GM12878 (cell line): ENCODE data around the gene TDRD7. TPM values are rescaled to one million over a fixed set of nuclear protein-coding genes. Genes with fewer than 3 reads are reported as not detected.

Experiments used
- ATAC-seq: fragments of 200-7000 bp; cut with Tn5 transposase; 3 replicates; pipeline ENCODE4 v1.9.1; 2020; ENCODE audit warnings: mild to moderate bottlenecking, moderate library complexity
- BruUV-seq: library from RNA; stranded (reverse); fragments of 400-500 nt; replicated peaks from 2 replicates; lab custom pipeline; 2021; lab: Mats Ljungman, UMichigan
- CTCF ChIA-PET: fragments of 300-600 bp; sonication (Branson Sonifier 250); formaldehyde crosslinking; extraction: SDS; loops from one replicate; lab custom pipeline; 2021; ENCODE audit warnings: inconsistent platforms; lab: Yijun Ruan, JAX
- POLR2A ChIA-PET: fragments of 350-600 bp; formaldehyde crosslinking; extraction: SDS; loops from one replicate; lab custom pipeline; 2021; ENCODE audit warnings: inconsistent platforms; lab: Charles Lee
- RAD21 ChIA-PET: fragments of 300-600 bp; sonication (Branson Sonifier 250); formaldehyde crosslinking; loops from one replicate; lab custom pipeline; 2023; ENCODE audit warnings: antibody characterized with exemption; ENCODE audit not compliant: unreplicated experiment; lab: Charles Lee
- SMC1A ChIA-PET: fragments of 300-600 bp; sonication (Branson Sonifier 250); formaldehyde crosslinking; loops from one replicate; lab custom pipeline; 2023; ENCODE audit not compliant: unreplicated experiment, uncharacterized antibody; lab: Charles Lee
- DNase-seq: peaks from one replicate; pipeline ENCODE4 v3.0.0-alpha.2; 2011; ENCODE audit warnings: low read depth, low spot score
- FAIRE-seq: peaks from 3 replicates; lab custom pipeline; 2011; peaks lifted over from hg19 to GRCh38; lab: Jason Lieb, UNC
- H2AFZ ChIP-seq: 2 replicates; pipeline ENCODE4 v1.6.0; 2011; ENCODE audit warnings: low read depth, low read length, control low read depth; ENCODE audit not compliant: control insufficient read depth
- H3K27ac ChIP-seq: 2 replicates; pipeline ENCODE4 v1.5.1; 2011; ENCODE audit warnings: control low read depth; ENCODE audit not compliant: control insufficient read depth, insufficient read depth
- H3K27me3 ChIP-seq, 2 experiments: replicated peaks in 1 of 2; 2 replicates each; pipeline versions ENCODE4 v1.6.0 to v1.6.1; 2011; ENCODE audit warnings: low read length in 1 of 2; ENCODE audit not compliant: control insufficient read depth in 2 of 2, insufficient read depth in 2 of 2
- H3K36me3 ChIP-seq, 2 experiments: 2 replicates each; pipeline ENCODE4 v1.5.1; 2011; ENCODE audit warnings: low read length in 1 of 2; ENCODE audit not compliant: control insufficient read depth in 2 of 2, insufficient read depth in 2 of 2
- H3K4me1 ChIP-seq: 2 replicates; pipeline ENCODE4 v1.6.1; 2011; ENCODE audit warnings: mild to moderate bottlenecking, low read length, moderate library complexity, mixed read lengths; ENCODE audit not compliant: control insufficient read depth, insufficient read depth
- H3K4me2 ChIP-seq: 2 replicates; pipeline ENCODE4 v1.6.0; 2011; ENCODE audit warnings: control low read depth; ENCODE audit not compliant: control insufficient read depth, insufficient read depth
- H3K4me3 ChIP-seq: fragments of 200-600 bp; sonication (generic); 2 replicates; pipeline ENCODE4 v1.5.1; 2016
- H3K79me2 ChIP-seq: 2 replicates; pipeline ENCODE4 v1.6.0; 2011; ENCODE audit warnings: low read length; ENCODE audit not compliant: control insufficient read depth, insufficient read depth
- H3K9ac ChIP-seq: 2 replicates; pipeline ENCODE4 v1.8.0; 2011; ENCODE audit warnings: low read length, control low read depth, mixed read lengths; ENCODE audit not compliant: control insufficient read depth, insufficient read depth
- H3K9me3 ChIP-seq: replicated peaks from 3 replicates; pipeline ENCODE4 v1.5.1; 2011; ENCODE audit warnings: mild to moderate bottlenecking, low read length; ENCODE audit not compliant: control insufficient read depth, insufficient read depth
- H4K20me1 ChIP-seq: 2 replicates; pipeline ENCODE4 v1.6.0; 2011; ENCODE audit not compliant: control insufficient read depth, insufficient read depth
- EED ChIP-seq: sonication (generic); IDR thresholded peaks from 2 replicates; pipeline ENCODE4 v1.6.1; 2016; ENCODE audit warnings: antibody characterized with exemption, low read depth
- ETV6 ChIP-seq, 2 experiments: fragments of 450-650 bp in 1 of 2; IDR thresholded peaks in 1 of 2; conservative IDR thresholded peaks in 1 of 2; 2 replicates each; pipeline ENCODE4 v1.6.1; 2014; ENCODE audit warnings: antibody characterized with exemption in 1 of 2, borderline replicate concordance in 1 of 2, low read depth in 1 of 2, mild to moderate bottlenecking in 1 of 2, moderate library complexity in 1 of 2
- GABPA ChIP-seq: IDR thresholded peaks from 2 replicates; pipeline ENCODE4 v1.6.1; 2014; ENCODE audit warnings: antibody characterized with exemption, low read depth, mild to moderate bottlenecking, inconsistent platforms
- JUNB ChIP-seq: IDR thresholded peaks from 2 replicates; pipeline ENCODE4 v1.6.1; 2016; ENCODE audit warnings: antibody characterized with exemption, mild to moderate bottlenecking
- KAT2A ChIP-seq: conservative IDR thresholded peaks from 2 replicates; pipeline ENCODE4 v1.6.1; 2011; ENCODE audit warnings: low read depth, low read length; ENCODE audit not compliant: control insufficient read depth
- MYB ChIP-seq: fragments of 150-350 bp; IDR thresholded peaks from 2 replicates; pipeline ENCODE4 v1.6.1; 2014; ENCODE audit warnings: mild to moderate bottlenecking, low read depth, low read length, borderline replicate concordance
- NR2C2 ChIP-seq: IDR thresholded peaks from 2 replicates; pipeline ENCODE4 v1.6.1; 2011; ENCODE audit warnings: borderline replicate concordance, low read depth; ENCODE audit not compliant: control insufficient read depth, insufficient read length
- RAD21 ChIP-seq: IDR thresholded peaks from 2 replicates; pipeline ENCODE4 v1.6.1; 2011; ENCODE audit warnings: mild to moderate bottlenecking, low read depth, low read length, moderate library complexity; ENCODE audit not compliant: insufficient read depth
- RFX5 ChIP-seq: IDR thresholded peaks from 2 replicates; pipeline ENCODE4 v1.6.1; 2011; ENCODE audit warnings: low read depth, low read length, improper control_type of control experiment
- RUNX3 ChIP-seq: IDR thresholded peaks from 2 replicates; pipeline ENCODE4 v1.6.1; 2012; ENCODE audit warnings: low read length, inconsistent platforms
- STAT1 ChIP-seq: fragments of 450-650 bp; conservative IDR thresholded peaks from 2 replicates; pipeline ENCODE4 v1.6.1; 2014; ENCODE audit warnings: antibody characterized with exemption, mild to moderate bottlenecking
- YY1 ChIP-seq: IDR thresholded peaks from 2 replicates; pipeline ENCODE4 v1.6.1; 2011; ENCODE audit warnings: low read depth, mild to moderate bottlenecking, low read length
- WGBS: methylation state at CpG from one replicate; pipeline ENCODE4 v1.1.6; 2016; ENCODE audit warnings: low lambda C conversion rate; ENCODE audit not compliant: insufficient replicate concordance, insufficient coverage; ENCODE audit errors: missing lambda C conversion rate; 5-methylcytosine and 5-hydroxymethylcytosine counted together
- in situ Hi-C: fragments of 300-500 bp; cut with MboI; formaldehyde crosslinking; loops from 9 replicates; pipeline ENCODE4 v1.14.3; 2018; ENCODE audit warnings: mixed read lengths
- intact Hi-C: fragments of 100-400 bp; cut with micrococcal nuclease; formaldehyde crosslinking; loops from one replicate; pipeline ENCODE4 v1.14.2; 2022; ENCODE audit not compliant: unreplicated experiment
- polyA plus RNA-seq, 11 experiments: library from polyadenylated mRNA; depleted of rRNA in 4 of 11; unstranded in 6 of 11; stranded (reverse) in 5 of 11; fragments of >200 nt; fragmentation: Nextera tagmentation in 4 of 11; fragmentation: Illumina TruSeq in 1 of 11; extraction: Ambion mirVana in 4 of 11; extraction: Trizol in 1 of 11; gene quantifications; 1 replicate in 1 of 11; 2 replicates in 10 of 11; pipeline versions ENCODE4 v1.2.1 to v1.2.3, GENCODE V29; 2011 to 2016; ENCODE audit warnings: inconsistent platforms in 2 of 11, missing spikeins in 2 of 11, low read depth in 1 of 11
- total RNA-seq, 4 experiments: library from RNA; depleted of rRNA in 3 of 4; stranded (reverse); fragments of >200 nt in 3 of 4; fragmentation: Illumina TruSeq in 1 of 4; extraction: Trizol in 1 of 4; gene quantifications; 2 replicates each; pipeline versions ENCODE4 v1.2.1 to v1.2.3, GENCODE V29; 2013 to 2021
- TF ChIP-seq, protein P1 (sequence below): fragments of 450-650 bp; IDR thresholded peaks from 2 replicates; pipeline ENCODE4 v1.6.1; 2017; ENCODE audit warnings: mild to moderate bottlenecking
- TF ChIP-seq, protein P2 (sequence below): fragments of 450-650 bp; IDR thresholded peaks from 2 replicates; pipeline ENCODE4 v1.6.1; 2017; ENCODE audit warnings: mild to moderate bottlenecking, low read depth, inconsistent platforms; ENCODE audit not compliant: poor library complexity, severe bottlenecking
- TF ChIP-seq, protein P3 (sequence below), 3 experiments: IDR thresholded peaks in 2 of 3; conservative IDR thresholded peaks in 1 of 3; 2 replicates each; pipeline ENCODE4 v1.5.1; 2011; ENCODE audit warnings: low read depth in 3 of 3, low read length in 3 of 3, mild to moderate bottlenecking in 3 of 3, control low read depth in 2 of 3, moderate library complexity in 2 of 3, inconsistent platforms in 1 of 3, mixed read lengths in 1 of 3; ENCODE audit not compliant: control insufficient read depth in 2 of 3, insufficient read depth in 1 of 3; ENCODE audit errors: extremely low read depth in 1 of 3

The TDRD7 gene
- total and polyA plus RNA-seq, 10 of the 15 experiments (the other 5 are each of a cell fraction or from before 2014, with no cell fraction given) = 5.7 to 26.4 (median 16.2) TPM

DNA sequence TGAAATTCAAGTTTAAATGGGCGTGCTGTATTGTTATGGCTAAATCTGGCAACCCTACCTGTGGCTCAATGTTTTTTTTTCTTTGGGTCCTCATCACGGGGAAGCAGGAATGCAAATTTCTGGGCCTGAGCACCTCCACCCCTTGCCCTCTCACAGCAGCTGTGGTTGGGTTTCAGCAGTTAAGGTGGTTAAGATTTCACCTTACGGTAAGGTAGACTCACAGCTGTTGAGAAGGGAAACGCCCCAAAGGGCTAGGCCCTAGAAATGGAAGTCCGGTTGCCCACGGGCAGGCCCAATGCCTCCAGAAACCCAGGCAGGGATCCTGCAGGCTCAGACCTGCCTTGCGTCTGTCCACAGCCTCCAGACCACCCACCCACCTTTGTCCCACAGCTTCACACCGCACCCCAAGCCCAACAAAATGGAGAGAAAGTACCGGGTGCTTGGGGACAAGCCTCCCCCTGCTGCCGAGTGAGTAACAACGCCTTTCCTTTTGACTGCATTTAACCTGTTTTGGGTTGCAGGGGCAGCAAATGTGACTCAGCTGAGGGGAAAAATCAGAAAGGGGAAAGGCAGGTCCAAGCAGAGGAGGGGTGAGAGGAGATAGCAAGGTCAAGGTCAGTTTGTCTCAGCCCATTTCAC, 48.1 kb upstream of the TDRD7 start:
- Histone ChIP-seq H3K27me3 (no peaks in the 10 kb centered on the region; a peak in 1 of 4 replicates), H2AFZ (peak overlapping the region; percentile 76), H3K9me3 (no peaks in the 10 kb centered on the region), H3K4me2 (peak overlapping the region; percentile 36), H3K4me3 (no peak overlapping the region; the same call in 1 of the 2 replicates), H3K36me3 (no peaks in the 10 kb centered on the region), H3K79me2 (no peaks in the 10 kb centered on the region), H3K27ac (peak overlapping the region; percentile 4; the same call in 1 of the 2 replicates), H4K20me1 (no peaks in the 10 kb centered on the region), H3K9ac (no peak overlapping the region), H3K4me1 (peaks cover 53% of the 10 kb centered on the region)
- RAD21 ChIA-PET = interaction anchor here (1.2 to 3.6 kb wide), 7 partner anchors 23 to 508 kb away, joined by 3 to 23 read pairs (median 4); no protein-coding TSS in a partner anchor
- ATAC-seq (peak; percentile 18), FAIRE-seq (no peak), DNase-seq (no peak)
- no TSS peak for BruUV-seq
- POLR2A ChIA-PET = interaction anchor here (1.2 kb wide), 1 partner anchor 62 kb away, joined by 3 read pairs; no protein-coding TSS in a partner anchor
- intact Hi-C loops (loop anchor here (10.0 kb wide), 1 partner anchor 109 kb away; no protein-coding TSS in a partner anchor), in situ Hi-C loops (no loop called here)
- 10% methylated on average over 9 of the region's 11 CpGs for WGBS
- CTCF ChIA-PET = interaction anchor here (0.6 to 4.3 kb wide), 8 partner anchors 16 to 507 kb away, joined by 3 to 29 read pairs (median 4); partner anchors contain the start of genes TDRD7 and ZNF782
- SMC1A ChIA-PET = interaction anchor here (0.7 to 2.9 kb wide), 7 partner anchors 11 to 507 kb away, joined by 3 to 11 read pairs (median 4); no protein-coding TSS in a partner anchor
- no peak for TF ChIP-seq KAT2A
- TF ChIP-seq YY1 = peak; percentile 46; the same call in 1 of the 2 replicates
- TF ChIP-seq STAT1 = no peak
- TF ChIP-seq RFX5 = no peak
- TF ChIP-seq EED = 0 out of 2 replicates have a peak, but pooled peaks have one; percentile 12
- TF ChIP-seq ETV6 (conservative IDR thresholded peaks at IDR 0.05 in 1 of 2, IDR thresholded peaks at IDR 0.05 in 1 of 2; ENCODE audit: borderline replicate concordance in 1 of 2, low read depth in 1 of 2) = no peak
- TF ChIP-seq GABPA = no peak
- no peak; the same call in 1 of the 2 replicates for TF ChIP-seq JUNB
- TF ChIP-seq, protein P1, sequence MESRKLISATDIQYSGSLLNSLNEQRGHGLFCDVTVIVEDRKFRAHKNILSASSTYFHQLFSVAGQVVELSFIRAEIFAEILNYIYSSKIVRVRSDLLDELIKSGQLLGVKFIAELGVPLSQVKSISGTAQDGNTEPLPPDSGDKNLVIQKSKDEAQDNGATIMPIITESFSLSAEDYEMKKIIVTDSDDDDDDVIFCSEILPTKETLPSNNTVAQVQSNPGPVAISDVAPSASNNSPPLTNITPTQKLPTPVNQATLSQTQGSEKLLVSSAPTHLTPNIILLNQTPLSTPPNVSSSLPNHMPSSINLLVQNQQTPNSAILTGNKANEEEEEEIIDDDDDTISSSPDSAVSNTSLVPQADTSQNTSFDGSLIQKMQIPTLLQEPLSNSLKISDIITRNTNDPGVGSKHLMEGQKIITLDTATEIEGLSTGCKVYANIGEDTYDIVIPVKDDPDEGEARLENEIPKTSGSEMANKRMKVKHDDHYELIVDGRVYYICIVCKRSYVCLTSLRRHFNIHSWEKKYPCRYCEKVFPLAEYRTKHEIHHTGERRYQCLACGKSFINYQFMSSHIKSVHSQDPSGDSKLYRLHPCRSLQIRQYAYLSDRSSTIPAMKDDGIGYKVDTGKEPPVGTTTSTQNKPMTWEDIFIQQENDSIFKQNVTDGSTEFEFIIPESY = no peak
- TF ChIP-seq MYB = no peak
- TF ChIP-seq RAD21 = peak; percentile 32; the same call in 1 of the 2 replicates
- no peak for TF ChIP-seq NR2C2
- TF ChIP-seq RUNX3 = peak; percentile 48
- TF ChIP-seq, protein P2, sequence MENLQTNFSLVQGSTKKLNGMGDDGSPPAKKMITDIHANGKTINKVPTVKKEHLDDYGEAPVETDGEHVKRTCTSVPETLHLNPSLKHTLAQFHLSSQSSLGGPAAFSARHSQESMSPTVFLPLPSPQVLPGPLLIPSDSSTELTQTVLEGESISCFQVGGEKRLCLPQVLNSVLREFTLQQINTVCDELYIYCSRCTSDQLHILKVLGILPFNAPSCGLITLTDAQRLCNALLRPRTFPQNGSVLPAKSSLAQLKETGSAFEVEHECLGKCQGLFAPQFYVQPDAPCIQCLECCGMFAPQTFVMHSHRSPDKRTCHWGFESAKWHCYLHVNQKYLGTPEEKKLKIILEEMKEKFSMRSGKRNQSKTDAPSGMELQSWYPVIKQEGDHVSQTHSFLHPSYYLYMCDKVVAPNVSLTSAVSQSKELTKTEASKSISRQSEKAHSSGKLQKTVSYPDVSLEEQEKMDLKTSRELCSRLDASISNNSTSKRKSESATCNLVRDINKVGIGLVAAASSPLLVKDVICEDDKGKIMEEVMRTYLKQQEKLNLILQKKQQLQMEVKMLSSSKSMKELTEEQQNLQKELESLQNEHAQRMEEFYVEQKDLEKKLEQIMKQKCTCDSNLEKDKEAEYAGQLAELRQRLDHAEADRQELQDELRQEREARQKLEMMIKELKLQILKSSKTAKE = no peak
- TF ChIP-seq, protein P3, sequence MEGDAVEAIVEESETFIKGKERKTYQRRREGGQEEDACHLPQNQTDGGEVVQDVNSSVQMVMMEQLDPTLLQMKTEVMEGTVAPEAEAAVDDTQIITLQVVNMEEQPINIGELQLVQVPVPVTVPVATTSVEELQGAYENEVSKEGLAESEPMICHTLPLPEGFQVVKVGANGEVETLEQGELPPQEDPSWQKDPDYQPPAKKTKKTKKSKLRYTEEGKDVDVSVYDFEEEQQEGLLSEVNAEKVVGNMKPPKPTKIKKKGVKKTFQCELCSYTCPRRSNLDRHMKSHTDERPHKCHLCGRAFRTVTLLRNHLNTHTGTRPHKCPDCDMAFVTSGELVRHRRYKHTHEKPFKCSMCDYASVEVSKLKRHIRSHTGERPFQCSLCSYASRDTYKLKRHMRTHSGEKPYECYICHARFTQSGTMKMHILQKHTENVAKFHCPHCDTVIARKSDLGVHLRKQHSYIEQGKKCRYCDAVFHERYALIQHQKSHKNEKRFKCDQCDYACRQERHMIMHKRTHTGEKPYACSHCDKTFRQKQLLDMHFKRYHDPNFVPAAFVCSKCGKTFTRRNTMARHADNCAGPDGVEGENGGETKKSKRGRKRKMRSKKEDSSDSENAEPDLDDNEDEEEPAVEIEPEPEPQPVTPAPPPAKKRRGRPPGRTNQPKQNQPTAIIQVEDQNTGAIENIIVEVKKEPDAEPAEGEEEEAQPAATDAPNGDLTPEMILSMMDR (IDR thresholded peaks at IDR 0.05 in 2 of 3, conservative IDR thresholded peaks at IDR 0.05 in 1 of 3; ENCODE audit: control insufficient read depth in 2 of 3, extremely low read depth in 1 of 3, insufficient read depth in 1 of 3, low read depth in 3 of 3, low read length in 3 of 3) = peak in 2 of 3 experiments; percentile 9 to 16; a peak in 1 of 6 replicates
